Psoas muscle (tissue), 8 donors: ENCODE measurements around the gene IL10RA. TPM values are rescaled to one million over a fixed set of nuclear protein-coding genes. Genes with fewer than 3 reads are reported as not detected.

Source experiments
- ATAC-seq, 4 donors: fragments of 200-7000 bp; cut with Tn5 transposase; one replicate each; pipeline ENCODE4 v1.9.1; 2020; ENCODE audit warnings: moderate library complexity in 3 of 4, mild to moderate bottlenecking in 2 of 4
- DNase-seq, 2 donors: peaks; one replicate each; pipeline ENCODE4 v3.0.0-alpha.2; 2020
- H3K27ac ChIP-seq: fragments of 200-600 bp; one replicate; pipeline ENCODE4 v1.8.0; 2022
- H3K27me3 ChIP-seq, 3 donors: fragments of 200-600 bp in 1 of 3; one replicate each; pipeline versions ENCODE4 v1.6.1 to v1.8.0; 2013 to 2022; ENCODE audit warnings: low read length in 2 of 3, mild to moderate bottlenecking in 2 of 3, moderate library complexity in 1 of 3; ENCODE audit not compliant: insufficient read depth in 3 of 3
- H3K36me3 ChIP-seq, 2 donors: fragments of 200-600 bp in 1 of 2; one replicate each; pipeline versions ENCODE4 v1.6.1 to v1.8.0; 2013 to 2022; ENCODE audit warnings: low read depth in 1 of 2, mild to moderate bottlenecking in 1 of 2, moderate library complexity in 1 of 2; ENCODE audit not compliant: insufficient read depth in 1 of 2
- H3K4me1 ChIP-seq: fragments of 200-600 bp; one replicate; pipeline ENCODE4 v1.8.0; 2022
- H3K4me3 ChIP-seq: fragments of 200-600 bp; one replicate; pipeline ENCODE4 v1.8.0; 2022; ENCODE audit warnings: mild to moderate bottlenecking
- H3K9me3 ChIP-seq: fragments of 200-600 bp; one replicate; pipeline ENCODE4 v1.8.0; 2022
- CTCF ChIP-seq: fragments of 200-600 bp; IDR thresholded peaks from one replicate; pipeline ENCODE4 v1.8.0; 2022; ENCODE audit warnings: antibody characterized with exemption
- WGBS, 3 donors: extraction: QIAGEN DNeasy Blood & Tissue Kit; methylation state at CpG; one replicate each; pipeline versions ENCODE4 v1.1.6 to v1.1.7; 2013; 5-methylcytosine and 5-hydroxymethylcytosine counted together
- intact Hi-C, 2 donors: fragments of 100-400 bp; cut with DNase I; formaldehyde crosslinking; loops; one replicate each; pipeline versions ENCODE4 v1.11.0 to v1.14.2; 2022
- polyA plus RNA-seq, 3 donors: library from polyadenylated mRNA; stranded (reverse); fragments of 200-250 nt; gene quantifications; one replicate each; pipeline ENCODE4 v1.2.3, GENCODE V29; 2013
- total RNA-seq, 4 donors: library from RNA; stranded (reverse); fragmentation: NEBNext Ultra II Directional in 2 of 4; extraction: Animal tissue kit (Norgen Biotek cat#: 25700) in 2 of 4; gene quantifications; one replicate each; pipeline versions ENCODE4 v1.2.1 to v1.2.4, GENCODE V29; 2021 to 2023
- donor health status: healthy with polysubstance abuse.
- donor health status: DM: no; HTN: no; CAD: no; lungs with moderate emphysema.
- donor health status: Bipolar disorder and iron deficiency.
- donor health status: healthy.
- donor health status: DM: yes; HTN: yes; CAD: no.
- donor health status: DM: no; HTN: no; CAD: no.
- donor health status: DM: no; HTN: no; CAD: no.
- donor health status: DM: yes; HTN: yes; CAD: no.

IL10RA gene
- total and polyA plus RNA-seq, 7 donors: 0.39 to 3.9 (median 1.1) TPM

GRCh38 chr11:117997823-117998579, 11.8 kb downstream of the IL10RA start:
- H3K4me3 ChIP-seq: no peak overlapping the region
- DNase-seq (no peak), ATAC-seq (no peak)
- H3K27ac ChIP-seq: no peak overlapping the region
- H3K27me3 ChIP-seq: peaks cover 0 to 2% (median 0%) of the 10 kb centered on the region in 3 donors
- intact Hi-C loops: loop anchor here in 1 of 2 donors (10.0 kb wide), 1 partner anchor 63 kb away; no protein-coding TSS in a partner anchor
- H3K9me3 ChIP-seq: no peaks in the 10 kb centered on the region
- TF ChIP-seq CTCF: no peak
- no peaks in the 10 kb centered on the region for H3K4me1 ChIP-seq
- H3K36me3 ChIP-seq: no peaks in the 10 kb centered on the region
- WGBS, 3 donors: 92 to 95% (median 92%) methylated on average over 9 of the region's 9 CpGs

- DNase-seq (no peak), ATAC-seq (no peak)
- Histone ChIP-seq H3K4me3 (no peak overlapping the region), H3K36me3 (no peaks in the 10 kb centered on the region), H3K27me3 (no peaks in the 10 kb centered on the region), H3K4me1 (no peaks in the 10 kb centered on the region), H3K27ac (no peak overlapping the region), H3K9me3 (no peaks in the 10 kb centered on the region)
- intact Hi-C loops: loop anchor here in 1 of 2 donors (10.0 kb wide), 1 partner anchor 64 kb away; no protein-coding TSS in a partner anchor
- TF ChIP-seq CTCF: no peak
- WGBS, 3 donors: 71 to 80% (median 79%) methylated on average over 10 of the region's 10 CpGs
These were observed 12.6 kb downstream of the IL10RA start for GRCh38 chr11:117998664-117999353.

GRCh38 chr11:117999354-117999993, 13.3 kb downstream of the IL10RA start:
- intact Hi-C loops: loop anchor here in 1 of 2 donors (10.0 kb wide), 1 partner anchor 65 kb away; no protein-coding TSS in a partner anchor
- Histone ChIP-seq H3K27me3 (peaks cover 0 to 2% (median 0%) of the 10 kb centered on the region in 3 donors), H3K36me3 (no peaks in the 10 kb centered on the region), H3K4me3 (no peak overlapping the region), H3K9me3 (no peaks in the 10 kb centered on the region), H3K4me1 (no peaks in the 10 kb centered on the region), H3K27ac (no peak overlapping the region)
- DNase-seq (no peak), ATAC-seq (no peak)
- TF ChIP-seq CTCF: no peak
- WGBS, 3 donors: 54 to 77% (median 67%) methylated on average over 3 of the region's 3 CpGs

- ATAC-seq (no peak), DNase-seq (no peak)
- TF ChIP-seq CTCF: no peak
- no peaks in the 10 kb centered on the region for H3K36me3 ChIP-seq
- intact Hi-C loops: no loop called here
- no peaks in the 10 kb centered on the region for H3K9me3 ChIP-seq
- H3K4me1 ChIP-seq: no peaks in the 10 kb centered on the region
- no peak overlapping the region for H3K4me3 ChIP-seq
- no peak overlapping the region for H3K27ac ChIP-seq
- peaks cover 0 to 4% (median 0%) of the 10 kb centered on the region in 3 donors for H3K27me3 ChIP-seq
- 87 to 95% (median 91%) methylated on average over 4 of the region's 4 CpGs for WGBS, 3 donors
These were observed 14.1 kb downstream of the IL10RA start for GRCh38 chr11:118000067-118000849.
